ENCODE results near the gene TMCC1.
A peak's percentile ranks its signal among the peaks of the same experiment; 100 is the strongest.
"Not testable (repeated sequence)": the region's sequence is repeated elsewhere in the genome, so short reads cannot be mapped to it uniquely, and the experiment has no call there.

The TMCC1 gene

GRCh38 chr3:129845956-129846355 is 47.6 kb downstream of the TMCC1 start:
- Histone ChIP-seq H3K4me1 (ENCODE audit: control insufficient read depth in 5 of 5, insufficient read depth in 5 of 5, low read length in 5 of 5) (peaks cover 0 to 3% (median 0%) of the 10 kb centered on the region in 5 donors), H3K4me3 (ENCODE audit: low read depth in 1 of 5, low read length in 5 of 5) (no peak overlapping the region), H3K36me3 (ENCODE audit: control insufficient read depth in 5 of 5, insufficient read depth in 5 of 5, low read length in 5 of 5) (peaks cover 0 to 5% (median 0%) of the 10 kb centered on the region in 5 donors), H3K27ac (ENCODE audit: low read depth, low read length) (no peak overlapping the region), H3K27me3 (ENCODE audit: control insufficient read depth in 5 of 5, insufficient read depth in 4 of 5, low read length in 5 of 5) (no peaks in the 10 kb centered on the region), H3K9ac (ENCODE audit: low read length in 5 of 5) (no peak overlapping the region), H3K9me3 (ENCODE audit: control insufficient read depth in 5 of 5, low read length in 5 of 5) (peaks cover 0 to 8% (median 3%) of the 10 kb centered on the region in 5 donors)

- Histone ChIP-seq H3K27me3 (ENCODE audit: control insufficient read depth in 5 of 5, insufficient read depth in 4 of 5, low read length in 5 of 5) (no peaks in the 10 kb centered on the region), H3K9me3 (ENCODE audit: control insufficient read depth in 5 of 5, low read length in 5 of 5) (peaks cover 0 to 8% (median 3%) of the 10 kb centered on the region in 5 donors), H3K4me1 (ENCODE audit: control insufficient read depth in 5 of 5, insufficient read depth in 5 of 5, low read length in 5 of 5) (peaks cover 2 to 13% (median 9%) of the 10 kb centered on the region in 5 donors), H3K4me3 (ENCODE audit: low read depth in 1 of 5, low read length in 5 of 5) (no peak overlapping the region), H3K9ac (ENCODE audit: low read length in 5 of 5) (no peak overlapping the region), H3K36me3 (ENCODE audit: control insufficient read depth in 5 of 5, insufficient read depth in 5 of 5, low read length in 5 of 5) (no peaks in the 10 kb centered on the region), H3K27ac (ENCODE audit: low read depth, low read length) (no peak overlapping the region)
Observed at GRCh38 chr3:129840707-129841360, 52.7 kb downstream of the TMCC1 start.

DNA sequence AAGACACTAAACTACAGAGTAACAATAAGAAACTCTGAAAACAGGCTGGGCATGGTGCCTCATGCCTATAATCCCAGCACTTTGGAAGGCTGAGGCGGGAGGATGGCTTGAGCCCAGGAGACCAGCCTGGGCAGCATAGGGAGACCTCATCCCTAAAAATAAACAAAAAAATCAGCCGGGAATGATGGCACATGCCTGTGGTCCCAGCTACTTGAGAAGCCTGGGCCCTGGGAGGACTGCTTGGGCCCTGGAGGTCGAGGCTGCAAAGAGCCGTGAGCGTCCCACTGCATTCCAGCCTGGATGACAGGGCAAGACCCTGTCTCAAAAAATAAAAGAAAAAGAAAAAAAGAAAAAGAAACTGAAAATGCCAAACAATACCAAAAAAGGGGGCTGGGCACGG is 55.4 kb downstream of the TMCC1 start:
- Histone ChIP-seq H3K4me1 (ENCODE audit: control insufficient read depth in 5 of 5, insufficient read depth in 5 of 5, low read length in 5 of 5) (peaks cover 2 to 13% (median 9%) of the 10 kb centered on the region in 5 donors), H3K27me3 (ENCODE audit: control insufficient read depth in 5 of 5, insufficient read depth in 4 of 5, low read length in 5 of 5) (no peaks in the 10 kb centered on the region), H3K36me3 (ENCODE audit: control insufficient read depth in 5 of 5, insufficient read depth in 5 of 5, low read length in 5 of 5) (no peaks in the 10 kb centered on the region), H3K4me3 (ENCODE audit: low read depth in 1 of 5, low read length in 5 of 5) (no peak overlapping the region), H3K27ac (ENCODE audit: low read depth, low read length) (no peak overlapping the region), H3K9me3 (ENCODE audit: control insufficient read depth in 5 of 5, low read length in 5 of 5) (peaks cover 0 to 8% (median 3%) of the 10 kb centered on the region in 5 donors), H3K9ac (ENCODE audit: low read length in 5 of 5) (no peak overlapping the region)

- Histone ChIP-seq H3K4me3 (ENCODE audit: low read depth in 1 of 5, low read length in 5 of 5) (no peak overlapping the region), H3K36me3 (ENCODE audit: control insufficient read depth in 5 of 5, insufficient read depth in 5 of 5, low read length in 5 of 5) (no peaks in the 10 kb centered on the region), H3K27ac (ENCODE audit: low read depth, low read length) (no peak overlapping the region)
Observed at GRCh38 chr3:129837065-129837642, 56.4 kb downstream of the TMCC1 start.

GRCh38 chr3:129836381-129837064 is 57.0 kb downstream of the TMCC1 start:
- Histone ChIP-seq H3K27ac (ENCODE audit: low read depth, low read length) (no peak overlapping the region), H3K36me3 (ENCODE audit: control insufficient read depth in 5 of 5, insufficient read depth in 5 of 5, low read length in 5 of 5) (no peaks in the 10 kb centered on the region), H3K4me3 (ENCODE audit: low read depth in 1 of 5, low read length in 5 of 5) (no peak overlapping the region)

More at GRCh38 chr3:129837065-129837642, 56.4 kb downstream of the TMCC1 start:
- Histone ChIP-seq H3K27me3 (ENCODE audit: control insufficient read depth in 5 of 5, insufficient read depth in 4 of 5, low read length in 5 of 5) (no peaks in the 10 kb centered on the region), H3K4me1 (ENCODE audit: control insufficient read depth in 5 of 5, insufficient read depth in 5 of 5, low read length in 5 of 5) (peaks cover 2 to 13% (median 9%) of the 10 kb centered on the region in 5 donors), H3K9me3 (ENCODE audit: control insufficient read depth in 5 of 5, low read length in 5 of 5) (peaks cover 0 to 2% (median 0%) of the 10 kb centered on the region in 5 donors), H3K9ac (ENCODE audit: low read length in 5 of 5) (no peak overlapping the region)

DNA sequence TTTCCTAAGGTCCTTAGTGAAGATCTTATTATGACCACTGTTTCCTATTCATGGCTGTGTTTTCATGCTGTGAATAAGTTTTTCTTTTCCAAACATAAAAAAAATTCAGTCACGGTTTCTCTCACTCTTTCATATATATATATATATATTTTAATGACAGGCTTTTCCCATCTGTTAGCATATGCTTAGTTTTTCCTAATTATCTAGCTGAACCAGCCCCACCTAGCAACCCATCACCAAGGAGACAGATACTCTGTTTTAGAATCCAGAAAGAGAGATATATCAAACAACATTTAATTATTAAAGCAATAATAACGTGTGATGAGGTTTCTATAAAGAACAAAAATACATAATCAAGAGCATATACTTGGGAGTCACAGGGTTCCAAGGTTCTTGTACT is 58.3 kb downstream of the TMCC1 start:
- Histone ChIP-seq H3K36me3 (ENCODE audit: control insufficient read depth in 5 of 5, insufficient read depth in 5 of 5, low read length in 5 of 5) (no peaks in the 10 kb centered on the region), H3K9ac (ENCODE audit: low read length in 5 of 5) (no peak overlapping the region), H3K4me3 (ENCODE audit: low read depth in 1 of 5, low read length in 5 of 5) (no peak overlapping the region), H3K27me3 (ENCODE audit: control insufficient read depth in 5 of 5, insufficient read depth in 4 of 5, low read length in 5 of 5) (no peaks in the 10 kb centered on the region), H3K27ac (ENCODE audit: low read depth, low read length) (no peak overlapping the region), H3K9me3 (ENCODE audit: control insufficient read depth in 5 of 5, low read length in 5 of 5) (no peaks in the 10 kb centered on the region), H3K4me1 (ENCODE audit: control insufficient read depth in 5 of 5, insufficient read depth in 5 of 5, low read length in 5 of 5) (peaks cover 2 to 25% (median 22%) of the 10 kb centered on the region in 5 donors)

More at GRCh38 chr3:129836381-129837064, 57.0 kb downstream of the TMCC1 start:
- Histone ChIP-seq H3K9me3 (ENCODE audit: control insufficient read depth in 5 of 5, low read length in 5 of 5) (no peaks in the 10 kb centered on the region), H3K27me3 (ENCODE audit: control insufficient read depth in 5 of 5, insufficient read depth in 4 of 5, low read length in 5 of 5) (no peaks in the 10 kb centered on the region), H3K4me1 (ENCODE audit: control insufficient read depth in 5 of 5, insufficient read depth in 5 of 5, low read length in 5 of 5) (peaks cover 2 to 14% (median 11%) of the 10 kb centered on the region in 5 donors), H3K9ac (ENCODE audit: low read length in 5 of 5) (no peak overlapping the region)

DNA sequence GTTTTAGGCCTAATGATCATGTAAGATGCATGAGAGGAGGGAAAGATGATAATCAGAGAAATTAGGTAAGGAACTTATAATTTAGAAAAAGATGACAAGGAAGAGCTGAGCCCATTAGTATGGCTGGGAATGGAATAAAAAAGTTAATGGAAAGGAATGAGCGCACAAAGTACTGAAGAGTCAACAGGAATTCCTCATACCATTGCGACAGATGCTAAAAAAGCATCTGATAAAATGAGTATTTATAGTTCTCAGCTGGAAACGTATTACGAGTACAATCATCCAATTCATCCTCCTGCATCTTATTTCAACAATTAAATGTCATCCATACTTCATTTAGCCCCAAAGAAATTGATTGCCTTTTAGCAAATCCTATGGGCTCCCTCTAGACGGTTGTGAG is 58.9 kb downstream of the TMCC1 start:
- no peaks in the 10 kb centered on the region for H3K27me3 ChIP-seq (ENCODE audit: control insufficient read depth in 5 of 5, insufficient read depth in 4 of 5, low read length in 5 of 5)
- H3K27ac ChIP-seq (ENCODE audit: low read depth, low read length) = no peak overlapping the region
- H3K9ac ChIP-seq (ENCODE audit: low read length in 5 of 5) = no peak overlapping the region

GRCh38 chr3:129831942-129832341 is 61.6 kb downstream of the TMCC1 start:
- peaks cover 0 to 33% (median 30%) of the 10 kb centered on the region in 5 donors for H3K4me1 ChIP-seq (ENCODE audit: control insufficient read depth in 5 of 5, insufficient read depth in 5 of 5, low read length in 5 of 5)
- not testable (repeated sequence) for H3K27ac ChIP-seq (ENCODE audit: low read depth, low read length); H3K9me3 ChIP-seq (ENCODE audit: control insufficient read depth in 5 of 5, low read length in 5 of 5); H3K9ac ChIP-seq (ENCODE audit: low read length in 5 of 5); H3K36me3 ChIP-seq (ENCODE audit: control insufficient read depth in 5 of 5, insufficient read depth in 5 of 5, low read length in 5 of 5); H3K27me3 ChIP-seq (ENCODE audit: control insufficient read depth in 5 of 5, insufficient read depth in 4 of 5, low read length in 5 of 5); H3K4me3 ChIP-seq (ENCODE audit: low read depth in 1 of 5, low read length in 5 of 5)

More for the DNA sequence above, 58.9 kb downstream of the TMCC1 start:
- H3K9me3 ChIP-seq (ENCODE audit: control insufficient read depth in 5 of 5, low read length in 5 of 5) = no peaks in the 10 kb centered on the region
- H3K4me3 ChIP-seq (ENCODE audit: low read depth in 1 of 5, low read length in 5 of 5) = no peak overlapping the region
- peaks cover 2 to 31% (median 27%) of the 10 kb centered on the region in 5 donors for H3K4me1 ChIP-seq (ENCODE audit: control insufficient read depth in 5 of 5, insufficient read depth in 5 of 5, low read length in 5 of 5)
- no peaks in the 10 kb centered on the region for H3K36me3 ChIP-seq (ENCODE audit: control insufficient read depth in 5 of 5, insufficient read depth in 5 of 5, low read length in 5 of 5)

- no peak overlapping the region for H3K4me3 ChIP-seq (ENCODE audit: low read depth in 1 of 5, low read length in 5 of 5)
- H3K27me3 ChIP-seq (ENCODE audit: control insufficient read depth in 5 of 5, insufficient read depth in 4 of 5, low read length in 5 of 5) = no peaks in the 10 kb centered on the region
- H3K9me3 ChIP-seq (ENCODE audit: control insufficient read depth in 5 of 5, low read length in 5 of 5) = no peaks in the 10 kb centered on the region
- peaks cover 0 to 30% (median 26%) of the 10 kb centered on the region in 5 donors for H3K4me1 ChIP-seq (ENCODE audit: control insufficient read depth in 5 of 5, insufficient read depth in 5 of 5, low read length in 5 of 5)
- no peak overlapping the region for H3K27ac ChIP-seq (ENCODE audit: low read depth, low read length)
- H3K9ac ChIP-seq (ENCODE audit: low read length in 5 of 5) = no peak overlapping the region
- no peaks in the 10 kb centered on the region for H3K36me3 ChIP-seq (ENCODE audit: control insufficient read depth in 5 of 5, insufficient read depth in 5 of 5, low read length in 5 of 5)
Observed at GRCh38 chr3:129831503-129831902, 62.0 kb downstream of the TMCC1 start.

- Histone ChIP-seq H3K27ac (ENCODE audit: low read depth, low read length) (peak overlapping the region; percentile 87), H3K9ac (ENCODE audit: low read length in 5 of 5) (peak overlapping the region in 1 of 5 donors; percentile 56), H3K4me3 (ENCODE audit: low read depth in 1 of 5, low read length in 5 of 5) (no peak overlapping the region), H3K4me1 (ENCODE audit: control insufficient read depth in 5 of 5, insufficient read depth in 5 of 5, low read length in 5 of 5) (peaks cover 0 to 36% (median 24%) of the 10 kb centered on the region in 5 donors), H3K36me3 (ENCODE audit: control insufficient read depth in 5 of 5, insufficient read depth in 5 of 5, low read length in 5 of 5) (no peaks in the 10 kb centered on the region), H3K27me3 (ENCODE audit: control insufficient read depth in 5 of 5, insufficient read depth in 4 of 5, low read length in 5 of 5) (no peaks in the 10 kb centered on the region), H3K9me3 (ENCODE audit: control insufficient read depth in 5 of 5, low read length in 5 of 5) (no peaks in the 10 kb centered on the region)
Observed at GRCh38 chr3:129829640-129830039, 63.9 kb downstream of the TMCC1 start.

Measured in subcutaneous abdominal adipose tissue (tissue), 5 donors.